Neural cell (in vitro differentiated cells): Measurements from ENCODE around the gene SPNS1. TPM values are rescaled to one million over a fixed set of nuclear protein-coding genes. Genes with fewer than 3 reads are reported as not detected.

Experiments
- H2AFZ ChIP-seq: fragments of 200-600, 300-800 bp; sonication (generic), shearing (Covaris generic); 2 replicates; pipeline ENCODE4 v1.6.0; 2014; ENCODE audit warnings: low read depth, mild to moderate bottlenecking, antibody characterized with exemption, low read length, moderate library complexity
- H3F3A ChIP-seq: fragments of 200-600 bp; shearing (Covaris generic); 2 replicates; pipeline ENCODE4 v1.6.1; 2016; ENCODE audit warnings: mild to moderate bottlenecking, moderate library complexity, mixed read lengths, antibody characterized with exemption, low read length; ENCODE audit not compliant: insufficient read depth, poor library complexity, severe bottlenecking
- H3K27ac ChIP-seq: fragments of 200-600, 300-800 bp; sonication (generic), shearing (Covaris generic); 2 replicates; pipeline ENCODE4 v1.5.1; 2014; ENCODE audit warnings: mild to moderate bottlenecking, low read length, moderate library complexity
- H3K27me3 ChIP-seq: fragments of 300-800, 200-600 bp; sonication (generic), shearing (Covaris generic); 2 replicates; pipeline ENCODE4 v1.6.0; 2014; ENCODE audit warnings: mild to moderate bottlenecking, low read depth, low read length, moderate library complexity; ENCODE audit not compliant: insufficient read depth
- H3K36me3 ChIP-seq: fragments of 300-800, 200-600 bp; sonication (generic), shearing (Covaris generic); 2 replicates; pipeline ENCODE4 v1.5.1; 2014; ENCODE audit warnings: mild to moderate bottlenecking, antibody characterized with exemption, low read length, moderate library complexity; ENCODE audit not compliant: insufficient read depth
- H3K4me2 ChIP-seq: fragments of 300-800, 200-600 bp; sonication (generic), shearing (Covaris generic); 2 replicates; pipeline ENCODE4 v1.6.0; 2014; ENCODE audit warnings: mild to moderate bottlenecking, low read length
- H3K4me3 ChIP-seq: fragments of 300-800, 200-600 bp; sonication (generic), shearing (Covaris generic); 2 replicates; pipeline ENCODE4 v1.5.1; 2014; ENCODE audit warnings: mild to moderate bottlenecking, low read length, moderate library complexity
- H3K79me2 ChIP-seq: fragments of 200-600 bp; shearing (Covaris generic); replicated peaks from 2 replicates; pipeline ENCODE4 v1.6.0; 2014; ENCODE audit warnings: mild to moderate bottlenecking, low read length, moderate library complexity; ENCODE audit not compliant: insufficient read depth
- H3K9ac ChIP-seq: fragments of 300-800, 200-600 bp; sonication (generic), shearing (Covaris generic); 2 replicates; pipeline ENCODE4 v1.6.1; 2016; ENCODE audit warnings: mild to moderate bottlenecking, low read length, mixed read lengths
- H3K9me2 ChIP-seq: fragments of 200-600 bp; shearing (Covaris generic); 2 replicates; pipeline ENCODE4 v1.6.1; 2016; ENCODE audit warnings: mild to moderate bottlenecking, low read length, mixed read lengths; ENCODE audit not compliant: insufficient read depth
- H3K9me3 ChIP-seq: fragments of 200-600, 300-800 bp; sonication (generic), shearing (Covaris generic); 2 replicates; pipeline ENCODE4 v1.6.1; 2016; ENCODE audit warnings: mild to moderate bottlenecking, mixed run types, low read length, moderate library complexity, mixed read lengths
- H4K20me1 ChIP-seq: fragments of 200-600 bp; shearing (Covaris generic); 2 replicates; pipeline ENCODE4 v1.6.1; 2016; ENCODE audit warnings: mild to moderate bottlenecking, mixed run types; ENCODE audit not compliant: insufficient read depth
- EP300 ChIP-seq: fragments of 450-650 bp; conservative IDR thresholded peaks from 2 replicates; pipeline ENCODE4 v1.6.1; 2014; ENCODE audit warnings: antibody characterized with exemption, mild to moderate bottlenecking, moderate library complexity; ENCODE audit not compliant: poor library complexity, severe bottlenecking
- EZH2 ChIP-seq: fragments of 200-600, 300-800 bp; shearing (Covaris generic), sonication (generic); IDR thresholded peaks from 2 replicates; pipeline ENCODE4 v1.6.1; 2014; ENCODE audit warnings: antibody characterized with exemption, low read length, borderline replicate concordance, mild to moderate bottlenecking; ENCODE audit not compliant: insufficient read depth, poor library complexity, severe bottlenecking
- MXI1 ChIP-seq: fragments of 450-650 bp; conservative IDR thresholded peaks from 2 replicates; pipeline ENCODE4 v1.6.1; 2014; ENCODE audit warnings: antibody characterized with exemption, mild to moderate bottlenecking; ENCODE audit not compliant: poor library complexity, severe bottlenecking
- POLR2AphosphoS5 ChIP-seq: IDR thresholded peaks from 2 replicates; pipeline ENCODE4 v1.6.1; 2012
- RAD21 ChIP-seq: fragments of 450-650 bp; conservative IDR thresholded peaks from 2 replicates; pipeline ENCODE4 v1.6.1; 2014; ENCODE audit warnings: antibody characterized with exemption, mild to moderate bottlenecking, moderate library complexity
- SMC3 ChIP-seq: fragments of 450-650 bp; conservative IDR thresholded peaks from 2 replicates; pipeline ENCODE4 v1.6.1; 2014; ENCODE audit warnings: antibody characterized with exemption, mild to moderate bottlenecking, moderate library complexity; ENCODE audit not compliant: poor library complexity
- TAF1 ChIP-seq: IDR thresholded peaks from 2 replicates; pipeline ENCODE4 v1.6.1; 2012; ENCODE audit warnings: low read depth
- polyA plus RNA-seq: library from polyadenylated mRNA; depleted of rRNA; stranded (reverse); fragments of >200 nt; gene quantifications from 2 replicates; pipeline ENCODE4 v1.2.3, GENCODE V29; 2014
- TF ChIP-seq, protein P1 (sequence below): IDR thresholded peaks from 2 replicates; pipeline ENCODE4 v1.6.1; 2012; ENCODE audit warnings: borderline replicate concordance
- TF ChIP-seq, protein P2 (sequence below): fragments of 450-650 bp; IDR thresholded peaks from 2 replicates; pipeline ENCODE4 v1.5.1; 2014; ENCODE audit warnings: antibody characterized with exemption, mild to moderate bottlenecking, moderate library complexity; ENCODE audit not compliant: poor library complexity, severe bottlenecking

The SPNS1 gene
- polyA plus RNA-seq, 1 donor from 2014 or later = 41.6 TPM

DNA sequence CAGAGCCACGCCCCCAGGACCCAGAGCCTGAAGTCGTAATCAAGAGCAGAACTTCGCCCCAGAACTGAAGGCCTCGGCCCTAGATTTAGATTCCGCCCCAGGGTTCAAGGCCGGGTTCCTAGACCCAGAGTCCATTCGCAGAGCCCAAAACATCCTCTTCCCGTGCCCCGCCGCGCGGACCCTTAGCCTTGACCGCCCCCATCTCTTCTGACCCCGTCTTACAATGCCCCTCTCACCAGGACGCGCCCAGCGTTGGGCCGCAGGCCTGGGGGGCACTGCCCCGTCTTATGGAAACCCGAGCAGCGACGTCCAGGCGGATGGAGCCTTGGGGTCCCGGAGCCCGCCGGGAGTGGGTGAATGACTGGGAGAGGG lies 37.8 kb upstream of the SPNS1 start:
- TF ChIP-seq EZH2 = no peak
- TF ChIP-seq, protein P1, sequence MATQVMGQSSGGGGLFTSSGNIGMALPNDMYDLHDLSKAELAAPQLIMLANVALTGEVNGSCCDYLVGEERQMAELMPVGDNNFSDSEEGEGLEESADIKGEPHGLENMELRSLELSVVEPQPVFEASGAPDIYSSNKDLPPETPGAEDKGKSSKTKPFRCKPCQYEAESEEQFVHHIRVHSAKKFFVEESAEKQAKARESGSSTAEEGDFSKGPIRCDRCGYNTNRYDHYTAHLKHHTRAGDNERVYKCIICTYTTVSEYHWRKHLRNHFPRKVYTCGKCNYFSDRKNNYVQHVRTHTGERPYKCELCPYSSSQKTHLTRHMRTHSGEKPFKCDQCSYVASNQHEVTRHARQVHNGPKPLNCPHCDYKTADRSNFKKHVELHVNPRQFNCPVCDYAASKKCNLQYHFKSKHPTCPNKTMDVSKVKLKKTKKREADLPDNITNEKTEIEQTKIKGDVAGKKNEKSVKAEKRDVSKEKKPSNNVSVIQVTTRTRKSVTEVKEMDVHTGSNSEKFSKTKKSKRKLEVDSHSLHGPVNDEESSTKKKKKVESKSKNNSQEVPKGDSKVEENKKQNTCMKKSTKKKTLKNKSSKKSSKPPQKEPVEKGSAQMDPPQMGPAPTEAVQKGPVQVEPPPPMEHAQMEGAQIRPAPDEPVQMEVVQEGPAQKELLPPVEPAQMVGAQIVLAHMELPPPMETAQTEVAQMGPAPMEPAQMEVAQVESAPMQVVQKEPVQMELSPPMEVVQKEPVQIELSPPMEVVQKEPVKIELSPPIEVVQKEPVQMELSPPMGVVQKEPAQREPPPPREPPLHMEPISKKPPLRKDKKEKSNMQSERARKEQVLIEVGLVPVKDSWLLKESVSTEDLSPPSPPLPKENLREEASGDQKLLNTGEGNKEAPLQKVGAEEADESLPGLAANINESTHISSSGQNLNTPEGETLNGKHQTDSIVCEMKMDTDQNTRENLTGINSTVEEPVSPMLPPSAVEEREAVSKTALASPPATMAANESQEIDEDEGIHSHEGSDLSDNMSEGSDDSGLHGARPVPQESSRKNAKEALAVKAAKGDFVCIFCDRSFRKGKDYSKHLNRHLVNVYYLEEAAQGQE = no peak
- TF ChIP-seq, protein P2, sequence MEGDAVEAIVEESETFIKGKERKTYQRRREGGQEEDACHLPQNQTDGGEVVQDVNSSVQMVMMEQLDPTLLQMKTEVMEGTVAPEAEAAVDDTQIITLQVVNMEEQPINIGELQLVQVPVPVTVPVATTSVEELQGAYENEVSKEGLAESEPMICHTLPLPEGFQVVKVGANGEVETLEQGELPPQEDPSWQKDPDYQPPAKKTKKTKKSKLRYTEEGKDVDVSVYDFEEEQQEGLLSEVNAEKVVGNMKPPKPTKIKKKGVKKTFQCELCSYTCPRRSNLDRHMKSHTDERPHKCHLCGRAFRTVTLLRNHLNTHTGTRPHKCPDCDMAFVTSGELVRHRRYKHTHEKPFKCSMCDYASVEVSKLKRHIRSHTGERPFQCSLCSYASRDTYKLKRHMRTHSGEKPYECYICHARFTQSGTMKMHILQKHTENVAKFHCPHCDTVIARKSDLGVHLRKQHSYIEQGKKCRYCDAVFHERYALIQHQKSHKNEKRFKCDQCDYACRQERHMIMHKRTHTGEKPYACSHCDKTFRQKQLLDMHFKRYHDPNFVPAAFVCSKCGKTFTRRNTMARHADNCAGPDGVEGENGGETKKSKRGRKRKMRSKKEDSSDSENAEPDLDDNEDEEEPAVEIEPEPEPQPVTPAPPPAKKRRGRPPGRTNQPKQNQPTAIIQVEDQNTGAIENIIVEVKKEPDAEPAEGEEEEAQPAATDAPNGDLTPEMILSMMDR = no peak
- no peak for TF ChIP-seq SMC3
- TF ChIP-seq MXI1 = no peak
- no peak for TF ChIP-seq TAF1
- no peak for TF ChIP-seq POLR2AphosphoS5
- TF ChIP-seq RAD21 = no peak
- TF ChIP-seq EP300 = no peak
- Histone ChIP-seq H3K4me2 (no peak overlapping the region), H3K79me2 (no peaks in the 10 kb centered on the region), H4K20me1 (no peaks in the 10 kb centered on the region), H3K9me3 (no peaks in the 10 kb centered on the region), H3F3A (no peaks in the 10 kb centered on the region), H3K36me3 (no peaks in the 10 kb centered on the region), H3K9me2 (no peaks in the 10 kb centered on the region), H3K4me3 (no peak overlapping the region), H3K27ac (no peak overlapping the region), H3K27me3 (no peaks in the 10 kb centered on the region), H3K9ac (no peak overlapping the region), H2AFZ (no peak overlapping the region)

DNA sequence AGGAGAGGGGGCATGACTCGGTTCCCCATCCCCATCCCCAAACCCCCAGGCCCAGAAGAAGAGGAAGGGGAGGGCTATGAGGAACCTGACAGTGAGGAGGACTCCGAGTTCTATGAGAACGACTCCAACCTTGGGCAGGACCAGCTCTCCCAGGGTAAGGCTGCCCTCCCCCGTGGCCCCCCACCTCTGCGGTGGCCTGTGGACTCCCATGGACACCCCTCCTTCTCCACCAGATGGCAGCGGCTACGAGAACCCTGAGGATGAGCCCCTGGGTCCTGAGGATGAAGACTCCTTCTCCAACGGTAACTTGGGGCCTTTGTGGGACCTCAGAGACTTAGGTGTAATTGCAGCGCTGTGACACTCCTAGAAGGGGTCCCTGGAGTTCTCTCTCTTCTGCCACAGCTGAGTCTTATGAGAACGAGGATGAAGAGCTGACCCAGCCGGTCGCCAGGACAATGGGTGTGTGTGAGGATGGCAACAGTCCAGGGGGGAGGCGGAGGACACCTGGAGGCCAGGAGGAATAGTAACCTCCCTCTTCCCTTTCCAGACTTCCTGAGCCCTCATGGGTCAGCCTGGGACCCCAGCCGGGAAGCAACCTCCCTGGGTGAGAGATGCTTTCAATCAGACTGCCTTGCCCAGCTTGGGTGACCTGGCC lies 37.2 kb upstream of the SPNS1 start:
- Histone ChIP-seq H3K9ac (no peak overlapping the region), H3K27me3 (no peaks in the 10 kb centered on the region), H3K9me3 (no peaks in the 10 kb centered on the region), H3K27ac (no peak overlapping the region), H3K4me3 (no peak overlapping the region), H3K79me2 (no peaks in the 10 kb centered on the region), H3K4me2 (no peak overlapping the region), H4K20me1 (no peaks in the 10 kb centered on the region), H3F3A (no peaks in the 10 kb centered on the region), H3K9me2 (no peaks in the 10 kb centered on the region), H3K36me3 (no peaks in the 10 kb centered on the region), H2AFZ (no peak overlapping the region)
- TF ChIP-seq TAF1 (no peak), POLR2AphosphoS5 (no peak), MXI1 (no peak), EP300 (no peak), SMC3 (no peak), EZH2 (no peak), RAD21 (no peak)
- TF ChIP-seq, protein P2 = no peak
- TF ChIP-seq, protein P1 = no peak
